Endothelial cell of umbilical vein (primary cell): ENCODE results near the gene LRRC4B. TPM values are rescaled to one million over a fixed set of nuclear protein-coding genes. Genes with fewer than 3 reads are reported as not detected.

Source experiments
- BruUV-seq: library from RNA; stranded (reverse); fragments of 400-500 nt; replicated peaks from 2 replicates; lab custom pipeline; 2021; lab: Mats Ljungman, UMichigan
- CTCF ChIA-PET: fragments of 300-600, 350-600 bp; sonication (Branson Sonifier 250); formaldehyde crosslinking; loops from one replicate; lab custom pipeline; 2021; ENCODE audit warnings: antibody characterized with exemption, inconsistent platforms; lab: Charles Lee
- POLR2A ChIA-PET: fragments of 300-600, 350-600 bp; sonication (Branson Sonifier 250); formaldehyde crosslinking; loops from one replicate; lab custom pipeline; 2021; ENCODE audit warnings: antibody characterized with exemption, inconsistent platforms; lab: Charles Lee
- DNase-seq: peaks from one replicate; pipeline ENCODE4 v3.0.0-alpha.2; 2011; ENCODE audit warnings: low read depth, low spot score
- FAIRE-seq: peaks from 2 replicates; lab custom pipeline; 2011; peaks lifted over from hg19 to GRCh38; lab: Jason Lieb, UNC
- H2AFZ ChIP-seq: 2 replicates; pipeline ENCODE4 v1.6.0; 2012; ENCODE audit warnings: low read depth, low read length, control low read depth, inconsistent platforms
- H3K27ac ChIP-seq: 2 replicates; pipeline ENCODE4 v1.5.1; 2011; ENCODE audit warnings: low read depth, mild to moderate bottlenecking, control low read depth, low read length, moderate library complexity; ENCODE audit not compliant: insufficient read depth
- H3K27me3 ChIP-seq, 2 experiments: 2 replicates each; pipeline versions ENCODE4 v1.6.0 to v1.6.1; 2011; ENCODE audit warnings: low read length in 2 of 2, mixed read lengths in 1 of 2; ENCODE audit not compliant: control insufficient read depth in 2 of 2, insufficient read depth in 2 of 2
- H3K36me3 ChIP-seq, 2 experiments: 2 replicates in 1 of 2; 3 replicates in 1 of 2; pipeline ENCODE4 v1.5.1; 2011; ENCODE audit warnings: low read length in 2 of 2, mild to moderate bottlenecking in 1 of 2, moderate library complexity in 1 of 2; ENCODE audit not compliant: control insufficient read depth in 2 of 2, insufficient read depth in 2 of 2; ENCODE audit errors: extremely low read depth in 1 of 2
- H3K4me1 ChIP-seq: 3 replicates; pipeline ENCODE4 v1.5.1; 2011; ENCODE audit warnings: mild to moderate bottlenecking, low read length; ENCODE audit not compliant: control insufficient read depth, insufficient read depth; ENCODE audit errors: extremely low read depth
- H3K4me2 ChIP-seq: 2 replicates; pipeline ENCODE4 v1.6.1; 2011; ENCODE audit warnings: low read length, control low read depth, mixed read lengths; ENCODE audit not compliant: insufficient read depth
- H3K4me3 ChIP-seq, 3 experiments: fragments of 200-600 bp in 1 of 3; sonication (generic), shearing (Covaris generic) in 1 of 3; replicated peaks in 1 of 3; 2 replicates each; pipeline ENCODE4 v1.5.1; 2011 to 2016; ENCODE audit warnings: control low read depth in 3 of 3, low read length in 3 of 3, mild to moderate bottlenecking in 2 of 3, inconsistent platforms in 1 of 3, low read depth in 1 of 3, moderate library complexity in 1 of 3; ENCODE audit not compliant: insufficient read depth in 1 of 3
- H3K79me2 ChIP-seq: 2 replicates; pipeline ENCODE4 v1.6.0; 2012; ENCODE audit warnings: low read length, inconsistent platforms; ENCODE audit not compliant: control insufficient read depth, insufficient read depth
- H3K9ac ChIP-seq: replicated peaks from 2 replicates; pipeline ENCODE3; 2011; ENCODE audit warnings: low read length, control low read depth; ENCODE audit not compliant: insufficient read depth; ENCODE audit errors: extremely low read depth
- H3K9me1 ChIP-seq: replicated peaks from 3 replicates; pipeline ENCODE4 v1.6.0; 2011; ENCODE audit warnings: mild to moderate bottlenecking, low read length; ENCODE audit not compliant: control insufficient read depth, insufficient read depth; ENCODE audit errors: extremely low read depth
- H3K9me3 ChIP-seq: replicated peaks from 2 replicates; pipeline ENCODE4 v1.5.1; 2012; ENCODE audit warnings: low read length, inconsistent platforms; ENCODE audit not compliant: control insufficient read depth, insufficient read depth
- H4K20me1 ChIP-seq: replicated peaks from 2 replicates; pipeline ENCODE3; 2011; ENCODE audit warnings: mild to moderate bottlenecking, low read length; ENCODE audit not compliant: control insufficient read depth, insufficient read depth; ENCODE audit errors: extremely low read depth
- CTCF ChIP-seq, 2 donors: IDR thresholded peaks; 1 replicate in 1 of 2; 2 replicates in 1 of 2; pipeline ENCODE4 v1.5.1; 2011; ENCODE audit warnings: low read length in 2 of 2, mild to moderate bottlenecking in 2 of 2, moderate library complexity in 2 of 2, control low read depth in 1 of 2, inconsistent platforms in 1 of 2, low read depth in 1 of 2; ENCODE audit not compliant: insufficient read depth in 1 of 2; ENCODE audit errors: extremely low read depth in 1 of 2
- EZH2 ChIP-seq: IDR thresholded peaks from 2 replicates; pipeline ENCODE4 v1.6.1; 2012; ENCODE audit warnings: borderline replicate concordance, low read depth, mild to moderate bottlenecking, moderate library complexity, low read length, inconsistent platforms; ENCODE audit not compliant: severe bottlenecking
- FOS ChIP-seq: IDR thresholded peaks from 2 replicates; pipeline ENCODE4 v1.6.1; 2011; ENCODE audit warnings: mild to moderate bottlenecking, low read length, moderate library complexity, borderline replicate concordance; ENCODE audit not compliant: insufficient read depth
- GATA2 ChIP-seq: IDR thresholded peaks from 2 replicates; pipeline ENCODE4 v1.7.0; 2011; ENCODE audit warnings: low read depth, mild to moderate bottlenecking, moderate library complexity, mixed read lengths, low read length; ENCODE audit not compliant: insufficient read length, insufficient read depth
- JUN ChIP-seq: IDR thresholded peaks from 2 replicates; pipeline ENCODE4 v1.6.1; 2011; ENCODE audit warnings: borderline replicate concordance, low read depth; ENCODE audit not compliant: insufficient read length, insufficient read depth
- MYC ChIP-seq: IDR thresholded peaks from one replicate; pipeline ENCODE4 v1.6.1; 2011; ENCODE audit warnings: mild to moderate bottlenecking, low read depth, low read length
- POLR2A ChIP-seq: IDR thresholded peaks from 2 replicates; pipeline ENCODE4 v1.6.1; 2012; ENCODE audit warnings: low read depth, mild to moderate bottlenecking, control low read depth, low read length
- POLR2AphosphoS5 ChIP-seq: IDR thresholded peaks from 2 replicates; pipeline ENCODE4 v1.6.1; 2012; ENCODE audit warnings: low read depth, mild to moderate bottlenecking, control low read depth, low read length, moderate library complexity; ENCODE audit not compliant: insufficient read depth
- dilution Hi-C: fragments of 300-500 bp; cut with MboI; formaldehyde crosslinking; loops from one replicate; pipeline ENCODE4 v1.15.0; 2019; ENCODE audit warnings: low sequenced_read_pairs; ENCODE audit not compliant: extremely low pct_ligation_motif_present
- intact Hi-C: fragments of 100-400 bp; cut with micrococcal nuclease; formaldehyde crosslinking; loops from one replicate; pipeline ENCODE4 v1.10.0; 2022
- polyA plus RNA-seq, 4 experiments: library from polyadenylated mRNA; depleted of rRNA in 3 of 4; stranded (reverse) in 3 of 4; unstranded in 1 of 4; fragments of >200 nt; gene quantifications; 2 replicates each; pipeline versions ENCODE4 v1.2.1 to v1.2.3, GENCODE V29; 2011 to 2012; ENCODE audit warnings: missing spikeins in 1 of 4
- total RNA-seq: library from RNA; stranded (reverse); gene quantifications from 2 replicates; pipeline ENCODE4 v1.2.3, GENCODE V29; 2021
- TF ChIP-seq, protein P1 (sequence below): IDR thresholded peaks from 2 replicates; pipeline ENCODE4 v1.6.1; 2011; ENCODE audit not compliant: insufficient read depth, insufficient read length

The LRRC4B gene
- total and polyA plus RNA-seq, 2 donors (not counting 3 experiments of a cell fraction or from before 2014, with no cell fraction given): 0.08 TPM; not detected in 1

DNA sequence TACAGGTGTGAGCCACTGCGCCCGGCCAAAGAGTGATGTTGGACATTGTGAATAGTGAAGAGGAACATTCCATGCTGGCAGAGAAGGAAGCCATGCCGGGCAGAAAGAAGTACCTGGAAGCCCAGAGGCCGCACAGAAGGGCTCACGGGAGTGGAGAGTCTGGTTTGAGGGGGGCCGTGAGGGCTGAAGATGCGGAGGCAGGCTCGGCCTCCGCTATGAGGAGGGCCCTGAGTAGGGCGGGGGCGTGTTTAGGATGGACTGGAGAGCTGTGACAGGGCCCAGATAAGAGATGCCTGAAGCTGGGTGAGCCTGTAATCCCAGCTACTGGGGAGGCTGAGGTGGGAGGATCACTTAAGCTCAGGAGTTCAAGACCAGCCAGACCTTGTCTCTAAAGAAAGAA lies 58.9 kb downstream of the LRRC4B start:
- ChIA-PET POLR2A (no interaction called here), CTCF (interaction anchor here (1.1 kb wide), 1 partner anchor 152 kb away, joined by 5 read pairs; no protein-coding TSS in a partner anchor)
- Histone ChIP-seq H3K36me3 (no peaks in the 10 kb centered on the region), H3K9ac (no peak overlapping the region), H3K27me3 (no peaks in the 10 kb centered on the region), H3K27ac (no peak overlapping the region), H3K9me1 (no peaks in the 10 kb centered on the region), H3K4me1 (peaks cover 7% of the 10 kb centered on the region), H3K4me2 (no peak overlapping the region), H3K79me2 (no peaks in the 10 kb centered on the region), H2AFZ (no peak overlapping the region), H4K20me1 (no peaks in the 10 kb centered on the region), H3K4me3 (no peak overlapping the region), H3K9me3 (no peaks in the 10 kb centered on the region)
- no peak for DNase-seq
- no TSS peak for BruUV-seq
- dilution Hi-C loops: no loop called here
- intact Hi-C loops: no loop called here
- FAIRE-seq: no peak
- TF ChIP-seq MYC (no peak), EZH2 (no peak), POLR2AphosphoS5 (no peak), GATA2 (no peak), JUN (no peak), CTCF (IDR thresholded peaks at IDR 0.05; ENCODE audit: extremely low read depth in 1 of 2, insufficient read depth in 1 of 2, low read depth in 1 of 2, low read length in 2 of 2) (no peak), FOS (no peak), POLR2A (no peak)
- TF ChIP-seq, protein P1, sequence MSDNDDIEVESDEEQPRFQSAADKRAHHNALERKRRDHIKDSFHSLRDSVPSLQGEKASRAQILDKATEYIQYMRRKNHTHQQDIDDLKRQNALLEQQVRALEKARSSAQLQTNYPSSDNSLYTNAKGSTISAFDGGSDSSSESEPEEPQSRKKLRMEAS: no peak
